Thoracic aorta (tissue), 2 donors: ENCODE results near the gene RAB3A. TPM values are rescaled to one million over a fixed set of nuclear protein-coding genes. Genes with fewer than 3 reads are reported as not detected.
"Not testable (repeated sequence)": the region's sequence is repeated elsewhere in the genome, so short reads cannot be mapped to it uniquely, and the experiment has no call there.

Source experiments
- ATAC-seq: fragments of 150-250 bp; one replicate; pipeline ENCODE4 v1.8.0; 2017; ENCODE audit warnings: low read depth; ENCODE audit not compliant: insufficient number of reproducible peaks, low FRiP score
- DNase-seq: peaks from one replicate; pipeline ENCODE4 v3.0.0-alpha.2; 2020; ENCODE audit warnings: low spot score
- H3K27ac ChIP-seq, 2 donors: fragments of 200-600 bp; sonication (generic); 1 replicate in 1 of 2; 2 replicates in 1 of 2; pipeline ENCODE4 v1.5.1; 2016; ENCODE audit warnings: mild to moderate bottlenecking in 2 of 2, moderate library complexity in 2 of 2
- H3K27me3 ChIP-seq: fragments of 200-600 bp; sonication (generic); replicated peaks from 2 replicates; pipeline ENCODE4 v1.6.0; 2016; ENCODE audit warnings: mild to moderate bottlenecking; ENCODE audit not compliant: insufficient read depth
- H3K36me3 ChIP-seq: fragments of 200-600 bp; sonication (generic); one replicate; pipeline ENCODE4 v1.5.1; 2016
- H3K4me1 ChIP-seq, 2 donors: fragments of 200-600 bp; sonication (generic); 1 replicate in 1 of 2; 2 replicates in 1 of 2; pipeline versions ENCODE4 v1.5.1 to v1.6.0; 2016; ENCODE audit warnings: low read depth in 2 of 2, mild to moderate bottlenecking in 1 of 2; ENCODE audit not compliant: control insufficient read depth in 1 of 2
- H3K4me3 ChIP-seq: fragments of 200-600 bp; sonication (generic); 2 replicates; pipeline ENCODE4 v1.5.1; 2016; ENCODE audit warnings: mild to moderate bottlenecking
- H3K9me3 ChIP-seq: fragments of 200-600 bp; sonication (generic); 2 replicates; pipeline ENCODE4 v1.5.1; 2016
- total RNA-seq, 2 donors: library from RNA; depleted of rRNA; stranded (reverse); fragments of >200 nt; gene quantifications; one replicate each; pipeline versions ENCODE4 v1.1.0 to v1.2.3, GENCODE V29; 2016
- TF ChIP-seq, protein P1 (sequence below): fragments of 200-600 bp; sonication (generic); IDR thresholded peaks from one replicate; pipeline ENCODE4 v1.5.1; 2019; ENCODE audit warnings: antibody characterized with exemption

RAB3A gene
- total RNA-seq, 2 donors from 2014 or later, result 1.9 TPM; not detected in 1

DNA sequence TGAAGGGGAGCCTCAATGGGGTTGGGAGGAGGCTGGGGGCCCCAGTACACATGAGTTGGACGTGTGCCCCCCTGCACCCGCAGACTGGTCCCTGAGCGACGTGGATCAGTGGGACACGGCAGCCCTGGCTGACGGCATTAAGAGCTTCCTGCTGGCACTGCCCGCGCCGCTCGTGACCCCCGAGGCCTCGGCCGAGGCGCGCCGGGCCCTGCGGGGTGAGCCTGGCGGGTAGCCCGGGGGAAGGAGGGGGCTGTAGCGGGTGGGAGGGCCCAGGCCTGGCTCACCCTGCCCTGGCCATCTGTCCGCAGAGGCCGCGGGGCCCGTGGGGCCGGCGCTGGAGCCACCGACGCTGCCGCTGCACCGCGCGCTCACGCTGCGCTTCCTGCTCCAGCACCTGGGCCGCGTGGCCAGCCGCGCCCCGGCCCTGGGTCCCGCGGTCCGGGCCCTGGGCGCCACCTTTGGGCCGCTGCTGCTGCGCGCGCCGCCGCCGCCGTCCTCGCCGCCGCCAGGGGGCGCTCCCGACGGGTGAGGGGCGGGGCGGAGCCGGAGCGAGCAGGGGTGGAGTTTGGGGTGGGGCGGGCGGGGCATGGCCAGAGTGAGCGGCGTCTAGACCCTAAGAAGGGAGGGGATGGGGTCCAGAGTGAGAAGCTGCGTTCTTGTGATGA is 42.7 kb downstream of the RAB3A start:
- no peak for DNase-seq
- TF ChIP-seq, protein P1, sequence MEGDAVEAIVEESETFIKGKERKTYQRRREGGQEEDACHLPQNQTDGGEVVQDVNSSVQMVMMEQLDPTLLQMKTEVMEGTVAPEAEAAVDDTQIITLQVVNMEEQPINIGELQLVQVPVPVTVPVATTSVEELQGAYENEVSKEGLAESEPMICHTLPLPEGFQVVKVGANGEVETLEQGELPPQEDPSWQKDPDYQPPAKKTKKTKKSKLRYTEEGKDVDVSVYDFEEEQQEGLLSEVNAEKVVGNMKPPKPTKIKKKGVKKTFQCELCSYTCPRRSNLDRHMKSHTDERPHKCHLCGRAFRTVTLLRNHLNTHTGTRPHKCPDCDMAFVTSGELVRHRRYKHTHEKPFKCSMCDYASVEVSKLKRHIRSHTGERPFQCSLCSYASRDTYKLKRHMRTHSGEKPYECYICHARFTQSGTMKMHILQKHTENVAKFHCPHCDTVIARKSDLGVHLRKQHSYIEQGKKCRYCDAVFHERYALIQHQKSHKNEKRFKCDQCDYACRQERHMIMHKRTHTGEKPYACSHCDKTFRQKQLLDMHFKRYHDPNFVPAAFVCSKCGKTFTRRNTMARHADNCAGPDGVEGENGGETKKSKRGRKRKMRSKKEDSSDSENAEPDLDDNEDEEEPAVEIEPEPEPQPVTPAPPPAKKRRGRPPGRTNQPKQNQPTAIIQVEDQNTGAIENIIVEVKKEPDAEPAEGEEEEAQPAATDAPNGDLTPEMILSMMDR, result peak; percentile 62
- H3K36me3 ChIP-seq, result peaks cover 22% of the 10 kb centered on the region

DNA sequence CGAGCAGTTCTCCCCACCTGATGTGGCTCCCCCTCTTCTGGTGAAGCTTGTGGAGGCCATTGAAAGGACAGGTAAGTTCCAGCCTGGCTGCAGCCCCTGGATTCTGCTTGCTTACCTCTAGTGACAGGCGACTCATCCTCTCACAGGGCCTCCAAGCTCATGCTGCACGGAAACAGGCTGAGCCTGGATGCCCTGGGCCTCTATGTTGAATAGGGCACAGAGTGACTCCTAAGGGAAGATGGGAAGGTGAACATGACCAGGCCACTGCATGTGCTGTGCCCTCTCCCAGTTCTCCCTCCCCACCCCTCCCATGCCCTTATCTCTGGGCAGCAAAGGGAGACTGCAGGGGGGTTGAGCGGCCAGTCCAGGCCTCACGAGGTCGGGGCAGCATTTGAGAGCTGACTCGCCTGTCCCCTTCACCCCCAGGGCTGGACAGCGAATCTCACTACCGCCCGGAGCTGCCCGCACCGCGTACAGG is 43.3 kb downstream of the RAB3A start:
- ATAC-seq (no peak), DNase-seq (no peak)
- peak overlapping the region; percentile 67 for H3K4me3 ChIP-seq
- peak overlapping the region; percentile 6 to 60 for H3K27ac ChIP-seq
- TF ChIP-seq, protein P1, result no peak
- peaks cover 13 to 34% of the 10 kb centered on the region in 2 donors for H3K4me1 ChIP-seq
- no peaks in the 10 kb centered on the region for H3K27me3 ChIP-seq
- H3K9me3 ChIP-seq, result no peaks in the 10 kb centered on the region
- H3K36me3 ChIP-seq, result peaks cover 17% of the 10 kb centered on the region

More for the DNA sequence above, 42.7 kb downstream of the RAB3A start:
- H3K27ac ChIP-seq, result peak overlapping the region; percentile 6 to 60
- peak; percentile 52 for ATAC-seq
- H3K4me3 ChIP-seq, result peak overlapping the region; percentile 67
- no peaks in the 10 kb centered on the region for H3K9me3 ChIP-seq
- H3K27me3 ChIP-seq, result no peaks in the 10 kb centered on the region
- H3K4me1 ChIP-seq, result peaks cover 13 to 30% of the 10 kb centered on the region in 2 donors

DNA sequence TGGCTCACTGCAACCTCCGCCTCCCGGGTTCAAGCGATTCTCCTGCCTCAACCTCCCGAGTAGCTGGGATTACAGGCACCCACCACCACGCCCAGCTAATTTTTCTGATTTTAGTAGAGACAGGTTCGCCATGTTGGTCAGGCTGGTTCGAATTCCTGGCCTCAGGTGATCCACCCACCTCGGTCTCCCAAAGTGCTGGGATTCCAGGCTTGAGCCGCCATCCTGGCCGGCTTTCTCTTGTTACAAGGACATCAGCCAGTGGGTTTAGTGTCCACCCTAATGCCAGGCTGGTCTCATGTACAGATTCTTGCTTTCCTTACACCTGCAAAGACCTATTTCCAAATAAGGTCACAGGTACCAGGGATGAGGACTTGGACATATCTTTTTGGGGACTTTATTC is 44.0 kb downstream of the RAB3A start:
- peaks cover 13 to 34% of the 10 kb centered on the region in 2 donors for H3K4me1 ChIP-seq
- H3K27ac ChIP-seq, result no peak overlapping the region
- ATAC-seq, result no peak

DNA sequence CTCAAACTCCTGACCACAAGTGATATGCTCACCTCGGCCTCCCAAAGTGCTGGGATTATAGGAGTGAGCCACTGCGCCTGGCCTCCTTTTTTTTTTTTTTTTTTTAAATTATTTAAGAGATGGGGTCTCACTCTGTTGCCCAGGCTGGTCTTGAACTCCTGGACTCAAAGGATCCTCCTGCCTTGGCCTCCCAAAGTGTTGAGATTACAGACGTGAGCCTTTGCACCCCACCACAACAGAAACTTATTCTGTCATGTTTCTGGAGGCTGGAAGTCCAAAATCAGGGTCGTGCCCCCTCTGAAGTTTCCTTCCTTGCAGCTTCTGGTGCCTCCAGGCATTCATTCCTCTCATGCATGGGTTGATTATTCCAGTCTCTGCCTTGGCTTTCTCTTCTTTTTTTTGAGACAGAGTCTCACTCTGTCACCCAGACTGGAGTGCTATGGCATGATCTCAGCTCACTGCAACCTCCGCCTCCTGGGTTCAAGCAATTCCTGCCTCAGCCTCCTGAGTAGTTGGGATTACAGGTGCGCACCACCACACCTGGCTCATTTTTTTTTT is 44.7 kb downstream of the RAB3A start:
- DNase-seq, H3K27me3 ChIP-seq, H3K9me3 ChIP-seq, H3K27ac ChIP-seq, H3K4me3 ChIP-seq, ATAC-seq: not testable (repeated sequence)
- Histone ChIP-seq H3K36me3 (peaks cover 14% of the 10 kb centered on the region), H3K4me1 (peaks cover 18 to 40% of the 10 kb centered on the region in 2 donors)

More for the DNA sequence above, 44.0 kb downstream of the RAB3A start:
- Histone ChIP-seq H3K36me3 (peaks cover 14% of the 10 kb centered on the region), H3K4me3 (no peak overlapping the region), H3K27me3 (no peaks in the 10 kb centered on the region), H3K9me3 (no peaks in the 10 kb centered on the region)
- DNase-seq, result no peak
- TF ChIP-seq, protein P1, result no peak

DNA sequence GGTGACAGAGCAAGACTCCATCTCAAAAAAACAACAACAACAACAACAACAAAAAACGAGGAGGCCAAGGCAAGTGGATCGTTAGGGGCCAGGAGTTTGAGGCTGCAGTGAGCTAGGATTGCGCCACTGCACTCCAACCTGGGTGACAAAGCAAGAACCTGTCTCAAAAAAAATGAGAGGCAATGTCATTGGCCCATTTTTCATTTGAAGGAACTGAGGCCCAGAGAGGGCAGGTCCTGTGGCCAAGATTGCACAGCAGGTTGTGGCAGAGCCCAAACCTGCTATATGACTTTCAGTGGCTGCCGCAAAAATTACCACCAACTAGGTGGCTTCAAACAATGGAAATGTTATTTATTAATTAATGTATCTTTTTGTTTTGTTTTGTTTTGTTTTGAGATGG is 45.4 kb downstream of the RAB3A start:
- Histone ChIP-seq H3K27me3 (no peaks in the 10 kb centered on the region), H3K9me3 (no peaks in the 10 kb centered on the region), H3K36me3 (peaks cover 12% of the 10 kb centered on the region), H3K4me1 (peaks cover 24 to 47% of the 10 kb centered on the region in 2 donors), H3K27ac (no peak overlapping the region), H3K4me3 (no peak overlapping the region)
- DNase-seq (no peak), ATAC-seq (no peak)
- TF ChIP-seq, protein P1, result no peak
